CD1c-positive myeloid dendritic cell (primary cell): ENCODE data around the gene UNC5A.

ENCODE experiments used
- DNase-seq: peaks from one replicate; pipeline ENCODE4 v3.0.0-alpha.2; 2016; ENCODE audit errors: extremely low spot score

The UNC5A gene

DNA sequence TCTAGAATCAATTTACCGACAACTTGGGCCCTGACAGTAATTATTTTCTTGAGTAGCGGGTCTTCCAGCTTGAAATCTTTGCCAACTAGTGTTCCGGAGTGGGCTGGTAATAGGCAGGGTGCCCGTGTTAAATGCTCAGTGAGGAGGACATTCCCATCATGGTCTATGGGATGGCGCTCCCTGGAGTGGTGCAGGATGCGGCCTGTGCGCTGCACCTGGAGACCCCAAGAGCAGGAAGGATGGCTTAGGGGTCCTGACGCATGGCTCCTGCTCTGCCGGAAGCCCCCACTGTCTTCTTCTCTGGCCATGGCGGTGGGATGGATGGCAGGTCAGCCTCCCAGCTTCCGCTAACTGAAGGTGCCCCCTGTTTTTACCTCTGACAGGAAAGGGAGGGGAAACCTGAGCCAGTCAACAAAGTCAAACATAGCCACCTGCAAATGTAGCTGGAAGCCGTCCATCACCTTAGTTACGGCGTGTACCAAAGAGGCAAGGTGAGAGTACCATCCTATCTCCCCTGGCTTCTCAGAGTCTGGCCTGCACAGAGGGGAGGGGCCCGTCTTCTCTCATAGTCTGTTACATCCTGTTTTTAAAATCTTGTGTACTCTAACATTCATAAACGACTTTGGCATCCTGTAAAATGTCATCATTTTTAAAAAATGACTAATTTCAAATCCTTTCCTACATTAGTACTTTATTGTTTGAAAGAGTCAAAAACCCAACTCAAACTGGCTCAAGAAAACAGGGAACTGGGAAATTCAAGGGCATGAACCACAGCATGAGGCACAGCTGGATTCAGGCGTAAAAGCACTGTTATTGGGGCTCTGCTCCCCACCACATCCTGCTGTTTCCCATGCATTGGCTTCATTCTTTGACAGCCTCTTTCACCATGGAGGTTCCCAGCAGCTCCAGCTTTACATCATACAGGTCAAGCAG lies 28.5 kb upstream of the UNC5A start:
- DNase-seq, result no peak

DNA sequence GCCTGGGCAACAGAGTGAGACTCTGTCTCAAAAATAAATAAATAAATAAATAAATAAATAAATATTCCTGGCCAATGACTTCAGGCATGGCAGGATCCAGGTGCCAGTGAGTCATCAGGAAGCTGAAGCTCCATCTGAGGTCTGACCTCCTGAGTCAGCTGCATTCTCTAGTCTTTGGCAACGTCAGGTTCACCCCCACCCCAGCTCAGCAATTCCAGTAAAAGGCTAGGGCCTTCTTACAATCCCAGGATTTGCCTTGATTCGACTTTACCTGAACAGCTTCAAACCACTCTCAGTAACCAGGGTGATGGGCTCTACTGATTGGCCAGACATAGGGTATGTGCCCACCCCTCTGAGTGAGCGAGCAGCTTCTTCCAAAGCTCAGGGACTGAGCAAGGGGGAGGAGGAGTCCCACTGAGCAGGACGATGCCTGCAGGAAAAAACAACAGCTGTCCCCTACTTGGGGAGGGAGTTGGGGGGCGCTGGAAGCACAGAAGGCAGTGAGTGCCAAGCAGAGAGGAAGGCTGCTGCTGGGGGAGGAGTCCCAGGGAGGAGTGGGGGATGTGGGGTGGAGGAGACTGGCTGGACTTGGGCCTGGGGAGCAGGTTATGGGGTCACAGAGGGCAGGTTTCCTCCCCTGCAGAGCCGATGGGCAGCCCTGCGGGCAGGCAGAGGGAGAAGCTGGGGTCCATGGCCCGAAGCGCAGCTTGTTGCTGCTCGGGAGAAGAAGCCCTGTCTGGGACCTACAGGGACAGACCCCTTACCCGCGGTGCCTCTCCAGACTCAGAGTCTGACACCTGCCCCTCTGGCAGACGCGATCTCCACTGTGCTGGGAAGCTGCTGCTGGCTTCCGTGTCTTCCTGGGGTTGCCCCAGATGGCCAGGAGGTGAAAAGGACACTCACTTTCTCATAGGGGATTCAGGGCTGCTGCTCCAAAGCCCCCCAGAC lies 25.9 kb upstream of the UNC5A start:
- no peak for DNase-seq

DNA sequence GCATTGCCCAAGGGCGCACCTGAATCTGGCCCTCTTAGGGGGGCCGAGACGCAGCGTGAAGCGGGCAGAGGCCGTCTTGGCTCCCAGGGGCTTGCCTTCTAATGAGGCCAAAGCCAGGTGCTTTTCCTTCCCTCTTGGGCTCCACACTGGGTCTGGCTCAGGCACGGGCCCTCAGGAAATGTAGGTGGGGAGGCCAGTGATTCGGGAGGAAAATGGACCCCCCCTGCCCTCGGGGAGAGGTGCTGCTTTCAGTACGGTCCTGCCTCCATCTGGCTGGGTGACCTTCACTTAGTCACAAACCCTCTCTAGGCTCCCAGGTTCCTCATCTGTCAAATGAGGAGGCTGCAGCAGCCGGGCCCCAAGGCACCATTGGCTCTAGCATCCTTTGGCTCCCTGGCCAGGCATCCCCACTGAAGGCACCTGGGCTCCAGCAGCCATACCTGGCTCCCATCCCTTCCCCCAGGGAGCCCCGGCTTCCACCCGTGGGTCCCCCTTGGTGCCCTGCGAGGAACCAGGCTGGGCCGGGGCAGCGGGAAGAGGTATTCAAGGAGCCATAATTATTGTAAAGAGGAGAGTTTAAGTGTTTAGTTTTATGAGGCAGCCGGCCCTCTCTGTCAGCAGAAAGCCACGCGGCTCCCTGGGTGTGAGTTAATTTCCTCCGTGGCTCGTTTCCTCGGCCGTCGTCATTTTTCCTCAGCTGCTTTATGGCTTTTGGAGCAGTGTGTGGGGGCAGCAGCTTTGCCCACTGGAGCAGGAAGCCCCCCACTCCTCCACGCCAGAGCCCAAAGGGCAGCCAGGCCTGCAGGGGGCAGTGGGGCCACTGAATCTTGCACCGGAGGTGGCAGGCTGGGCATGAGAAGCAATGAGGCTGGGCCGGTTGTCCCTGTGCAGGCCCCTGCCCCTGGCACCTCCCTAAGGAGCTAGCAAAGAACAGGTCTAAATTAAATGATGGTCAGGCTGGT lies 24.9 kb upstream of the UNC5A start:
- no peak for DNase-seq

DNA sequence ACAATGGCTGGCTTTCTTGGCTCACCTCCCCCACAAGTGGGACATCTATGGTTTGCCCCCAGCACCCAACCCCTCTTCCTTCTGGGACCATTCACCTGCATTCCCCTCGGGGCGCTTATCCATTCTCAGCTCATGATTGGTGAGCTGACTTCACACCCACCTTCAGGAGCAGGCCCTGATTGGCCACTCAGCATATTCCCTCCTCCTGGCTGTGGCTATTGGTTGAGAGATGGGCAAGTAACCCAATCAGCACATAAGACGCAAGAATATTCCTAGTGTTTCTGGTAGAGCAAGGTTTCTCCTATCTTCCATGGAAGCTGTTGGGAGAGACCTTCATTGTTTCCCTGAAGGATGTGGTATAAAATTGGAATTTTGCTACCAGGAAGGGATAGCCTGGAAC lies 22.7 kb upstream of the UNC5A start:
- DNase-seq, result no peak

DNA sequence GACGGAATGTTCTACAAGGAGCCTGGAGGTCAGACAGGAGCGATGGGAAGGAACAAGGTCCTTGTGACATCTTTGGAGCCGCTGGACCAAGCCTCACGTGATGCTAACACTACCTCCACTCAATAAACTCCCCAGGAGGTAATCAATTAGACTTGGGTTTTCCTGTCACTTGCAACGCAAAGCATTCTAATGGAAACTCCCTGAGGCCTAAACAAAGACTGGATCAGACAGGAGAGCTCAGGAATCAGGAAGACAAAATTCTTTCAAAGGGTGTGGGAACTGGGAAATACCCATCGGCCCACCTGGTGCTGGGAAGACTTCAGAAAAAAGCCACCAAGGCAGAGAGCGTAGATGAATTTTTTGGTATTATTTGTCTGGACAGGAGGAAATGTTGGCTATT lies 22.3 kb upstream of the UNC5A start:
- DNase-seq, result no peak

DNA sequence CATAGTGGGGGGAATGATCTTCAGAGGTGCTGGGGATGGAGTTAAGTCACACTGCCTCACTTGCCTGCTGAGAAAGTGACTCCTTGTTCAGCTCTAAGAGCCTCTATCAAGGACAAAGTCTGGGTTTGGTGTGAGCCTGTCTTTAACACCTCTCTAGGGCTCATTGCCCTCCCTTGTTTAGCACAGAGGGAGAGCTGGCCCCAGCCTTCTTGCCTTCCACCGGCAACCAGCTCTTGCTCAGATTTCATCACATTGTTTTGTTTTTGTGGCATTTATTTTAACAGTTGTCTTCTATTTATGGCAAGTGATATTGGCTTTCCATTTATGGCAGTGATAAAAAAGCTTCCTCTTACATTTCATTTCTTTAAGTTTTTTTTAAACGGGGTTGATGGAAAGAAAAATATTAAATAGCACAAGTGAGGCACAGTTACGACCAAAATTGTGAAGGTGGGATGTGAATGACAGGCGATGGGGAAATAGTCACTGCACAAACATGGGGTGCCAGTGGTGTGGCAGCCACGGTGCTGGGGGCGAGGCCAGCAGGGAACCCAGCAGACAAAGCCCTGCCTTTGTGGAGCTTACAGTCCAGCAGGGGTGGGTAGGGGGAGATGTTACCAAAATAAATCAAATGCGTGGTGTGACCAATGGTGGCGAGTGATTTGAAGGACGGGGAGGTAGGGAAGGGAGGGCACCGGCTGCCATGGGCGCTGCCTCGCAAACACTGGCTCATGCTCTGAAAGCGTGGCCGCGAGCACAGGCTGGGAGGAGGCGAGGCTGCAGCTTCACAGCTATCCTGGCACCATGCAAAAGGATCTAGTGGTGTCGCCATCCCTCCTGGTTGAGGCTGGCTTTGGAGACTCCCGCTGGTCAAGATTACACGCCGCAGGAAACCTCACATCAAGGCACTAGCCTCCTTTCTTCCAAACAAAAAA lies 21.2 kb upstream of the UNC5A start:
- no peak for DNase-seq

DNA sequence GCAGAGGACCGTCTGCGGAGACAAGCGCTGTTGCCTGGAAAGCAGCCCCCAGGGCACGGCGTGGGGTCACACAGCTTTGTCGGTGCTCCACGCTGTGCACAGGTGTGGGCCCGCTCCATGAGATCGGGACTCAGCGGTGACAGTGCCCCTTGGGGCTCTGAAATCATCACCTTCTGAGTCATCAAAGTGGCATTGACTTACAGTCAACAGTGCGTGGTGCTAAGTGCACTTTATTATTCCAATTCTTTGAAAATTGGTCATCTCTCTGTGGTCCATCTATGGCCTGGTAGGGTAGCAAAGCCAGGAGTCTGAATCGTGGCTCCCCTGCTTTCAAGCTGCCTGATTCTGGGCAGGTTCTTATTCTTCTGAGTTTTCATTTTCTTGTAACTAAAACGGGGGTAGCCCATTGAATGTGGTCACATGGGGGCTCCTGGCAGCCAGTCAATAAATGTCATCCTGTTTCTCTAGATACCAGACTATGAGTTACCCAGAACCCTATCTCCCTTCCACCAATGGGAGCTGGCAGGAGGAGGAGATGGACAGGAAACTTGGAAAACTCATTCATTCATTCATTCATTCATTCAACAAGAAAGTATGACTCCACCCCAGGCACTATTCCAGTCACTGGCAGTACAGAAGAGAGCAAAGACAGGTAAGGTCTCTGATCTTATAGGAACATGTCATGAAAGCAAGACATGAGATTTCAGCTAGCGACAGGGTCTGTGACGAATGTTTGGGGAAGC lies 20.3 kb upstream of the UNC5A start:
- no peak for DNase-seq

DNA sequence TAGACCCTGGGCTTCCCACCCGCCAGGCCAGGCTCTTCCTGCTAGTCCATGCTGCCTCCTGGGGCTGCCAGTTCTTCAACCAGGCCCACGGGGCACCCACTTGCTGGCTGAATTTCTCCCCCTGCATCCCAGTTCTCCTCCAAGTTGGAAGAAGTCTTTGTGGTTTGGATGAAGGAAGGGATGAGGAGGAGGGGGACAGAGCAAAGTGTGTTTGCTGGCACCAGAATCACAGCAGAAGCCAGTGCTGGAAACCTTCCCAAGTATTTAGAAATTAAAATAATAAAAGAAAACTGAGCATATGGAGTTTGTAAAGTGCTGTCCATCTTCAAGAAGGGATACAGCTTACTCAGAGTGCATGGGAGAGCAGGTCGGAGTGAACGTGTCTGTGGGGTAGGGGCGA lies 19.4 kb upstream of the UNC5A start:
- DNase-seq, result no peak

DNA sequence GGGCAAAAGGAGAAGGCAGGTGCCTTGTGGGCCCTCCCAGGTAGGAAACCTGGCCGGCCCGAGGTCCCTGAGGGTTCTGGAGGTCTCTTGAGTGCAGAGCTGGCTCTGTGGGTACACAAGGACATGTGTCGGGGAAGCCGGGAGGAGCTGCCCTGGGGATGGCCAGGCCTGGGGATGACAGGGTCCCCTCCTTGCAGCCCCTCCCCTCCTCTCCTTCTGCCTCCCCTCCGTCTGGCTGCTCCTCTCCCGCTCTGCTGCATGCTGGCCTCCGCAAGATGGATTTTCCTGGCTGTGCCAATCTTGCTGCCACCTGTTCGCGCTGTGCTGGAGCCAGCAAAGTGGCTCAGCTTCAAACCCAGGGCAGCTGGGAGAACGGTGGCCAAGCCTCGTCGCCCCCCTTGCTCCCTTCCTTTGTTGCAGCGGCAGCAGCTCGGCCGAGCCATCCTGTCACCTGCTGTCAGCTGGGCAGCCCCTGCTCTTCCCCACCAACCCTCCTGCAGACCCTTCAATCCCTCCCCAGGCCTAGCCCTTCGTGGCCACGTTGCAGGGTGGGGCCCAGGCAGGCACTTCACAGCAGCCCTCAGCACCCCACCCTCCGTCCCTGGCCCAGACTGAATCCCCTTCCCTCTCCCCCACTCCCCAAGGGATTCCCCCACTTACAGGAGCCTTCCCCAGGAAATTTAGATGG lies 17.6 kb upstream of the UNC5A start:
- DNase-seq, result no peak

DNA sequence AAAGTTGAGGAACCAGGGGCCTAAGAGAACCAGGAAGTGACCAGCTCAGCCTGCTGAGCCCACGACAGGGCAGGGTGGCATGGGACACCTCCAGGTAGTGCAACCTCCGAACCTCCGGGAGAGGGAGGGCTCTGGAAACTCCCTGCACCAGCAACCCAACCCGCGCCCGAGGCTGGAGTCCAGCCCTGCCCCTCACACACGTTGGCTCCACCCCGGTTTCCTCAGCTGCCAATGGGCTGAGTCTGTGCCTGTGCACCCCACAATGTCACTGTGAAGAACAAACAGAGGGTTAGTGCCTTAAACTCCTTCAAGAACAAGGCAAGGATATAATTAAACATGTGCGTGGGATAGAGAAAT lies 17.0 kb upstream of the UNC5A start:
- DNase-seq, result no peak

DNA sequence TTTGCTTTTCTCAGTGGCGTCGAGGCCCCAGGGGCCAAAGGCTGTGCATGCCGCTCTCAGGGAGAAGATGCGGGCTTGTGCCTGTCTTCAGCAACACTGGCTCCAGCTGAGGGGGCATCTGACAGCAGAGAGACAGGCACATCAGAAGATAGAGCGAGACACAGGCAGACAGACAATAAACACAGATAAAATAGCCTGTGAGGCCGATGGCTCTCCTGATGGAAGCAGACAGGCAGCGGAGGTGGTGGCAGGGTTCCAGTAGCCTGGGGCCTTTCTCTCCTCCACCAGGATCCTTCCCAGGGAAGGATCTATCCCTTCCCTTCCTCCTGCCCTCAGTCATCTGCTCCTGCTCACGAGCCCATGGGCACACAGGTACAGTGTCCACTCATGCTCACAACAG lies 16.6 kb upstream of the UNC5A start:
- DNase-seq, result no peak

DNA sequence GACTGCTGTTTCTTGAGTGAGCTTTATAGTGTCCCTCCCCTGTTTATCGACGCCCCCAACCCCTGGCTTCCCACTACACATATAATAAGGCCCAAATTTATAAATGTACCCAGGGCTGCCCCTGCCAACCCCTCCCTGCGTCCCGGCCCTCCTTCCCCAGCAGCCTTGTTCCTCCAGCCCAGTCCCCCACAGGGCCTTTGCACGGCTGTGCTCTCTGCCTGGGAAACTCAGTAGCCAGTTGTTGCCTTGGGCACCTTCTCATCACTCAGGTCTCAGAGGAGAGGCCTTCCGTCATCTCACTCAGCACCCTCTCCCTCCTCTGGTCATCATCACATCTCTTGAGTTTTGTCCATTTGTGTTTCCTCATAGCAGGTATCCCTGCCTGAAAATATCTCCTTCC lies 15.8 kb upstream of the UNC5A start:
- no peak for DNase-seq

DNA sequence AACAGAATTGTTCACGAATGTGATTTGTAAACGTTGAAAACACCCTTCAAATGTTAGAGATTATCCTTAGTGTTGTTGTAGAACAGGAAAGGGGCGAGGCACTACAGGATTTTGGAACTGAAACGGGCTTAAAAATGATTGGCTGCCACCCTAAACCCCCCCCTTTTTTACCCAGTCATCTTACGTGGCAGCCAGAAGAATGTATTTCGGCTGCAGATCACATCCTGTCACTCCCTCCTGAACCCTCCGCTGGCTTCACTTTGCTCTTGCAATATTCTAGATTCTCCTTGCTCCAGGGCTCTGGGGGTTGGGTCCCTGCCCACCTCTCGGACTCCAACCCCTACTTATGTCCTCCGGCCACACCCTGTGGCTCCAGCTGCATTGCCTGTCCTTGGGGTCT lies 13.9 kb upstream of the UNC5A start:
- DNase-seq, result no peak

DNA sequence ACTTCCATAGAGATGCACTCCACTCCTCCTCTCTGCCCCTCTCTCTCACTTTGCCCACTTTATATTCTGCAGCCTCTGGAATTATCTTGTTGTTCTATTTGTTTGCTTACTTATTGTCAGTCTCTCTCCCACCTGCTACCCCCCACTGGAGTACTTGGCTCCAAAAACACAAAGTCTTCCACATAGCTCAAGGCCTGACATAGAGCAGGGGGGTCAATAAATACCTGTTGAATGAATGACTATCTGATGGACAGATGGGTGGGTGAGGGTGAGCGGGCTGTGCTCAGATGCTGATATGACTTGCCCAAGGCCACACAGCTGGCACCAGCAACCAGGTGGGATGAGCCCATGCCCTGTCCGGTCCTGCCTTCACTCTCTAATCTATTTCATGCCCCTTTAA lies 13.4 kb upstream of the UNC5A start:
- DNase-seq, result no peak

DNA sequence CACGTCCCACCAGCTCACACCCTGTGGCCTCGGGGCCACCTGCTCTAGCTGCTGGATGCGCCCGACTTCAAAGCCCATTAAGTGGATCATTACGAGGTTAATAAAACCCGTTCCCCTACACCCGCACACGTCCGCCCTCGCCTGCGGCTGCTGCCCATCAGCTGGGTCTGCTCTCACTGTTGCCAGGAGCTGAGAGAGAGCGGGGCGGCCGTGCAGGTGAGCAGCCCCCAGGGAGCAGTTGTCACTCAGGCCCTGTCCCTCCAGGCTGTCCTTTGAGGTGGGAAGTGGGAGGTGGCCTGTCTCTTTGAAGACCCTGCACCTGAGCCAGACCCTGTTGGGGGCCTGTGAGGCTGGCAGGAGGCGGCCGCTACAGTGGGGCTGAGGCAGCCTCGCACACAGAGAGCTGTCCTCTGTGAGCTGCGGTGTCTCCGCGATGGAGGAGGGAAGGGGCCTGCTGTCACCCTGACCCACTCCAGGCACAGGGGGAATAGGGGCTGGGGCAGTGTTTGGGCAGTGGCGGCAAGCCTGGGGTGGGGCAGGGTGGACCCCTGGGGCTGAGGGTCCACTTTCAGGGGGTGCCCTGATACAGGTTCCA lies 12.8 kb upstream of the UNC5A start:
- DNase-seq, result no peak

DNA sequence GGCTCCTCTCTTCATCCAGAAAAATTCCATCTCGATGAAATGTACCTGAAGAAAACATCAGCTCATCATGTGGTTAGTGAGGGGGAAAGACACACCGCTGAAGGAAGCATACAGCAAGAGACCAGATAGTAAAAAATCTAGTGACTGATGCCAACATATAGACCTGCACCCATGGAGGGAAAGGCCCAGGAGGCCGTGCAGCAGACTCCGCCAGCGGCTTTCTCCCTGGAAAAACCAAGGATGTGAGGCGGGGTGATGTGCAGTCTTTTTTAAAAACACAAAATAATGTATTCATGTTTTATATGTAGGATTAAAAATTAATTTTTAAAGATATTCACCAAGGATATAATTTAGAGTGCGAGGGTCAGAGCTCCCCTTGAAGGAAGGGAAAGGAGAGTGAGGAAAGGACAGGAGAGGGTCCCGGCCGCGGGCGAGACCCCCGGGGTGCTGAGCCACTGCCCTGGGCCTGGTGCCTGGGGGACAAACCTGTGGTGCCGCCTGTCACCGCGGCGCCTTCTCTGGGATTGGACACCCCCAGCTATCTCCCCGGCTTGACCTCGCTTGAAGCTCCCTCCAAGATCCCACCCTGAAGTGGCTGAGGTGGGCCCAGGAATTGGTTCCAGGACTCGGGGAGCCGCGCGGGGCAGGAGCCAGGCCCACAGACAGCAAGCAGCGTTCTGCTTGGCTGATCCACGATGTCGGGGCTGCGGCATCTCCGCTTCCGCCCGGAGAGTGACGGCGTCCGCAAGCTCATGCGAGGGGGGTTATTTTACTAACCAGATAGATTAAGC lies 12.1 kb upstream of the UNC5A start:
- DNase-seq, result no peak

DNA sequence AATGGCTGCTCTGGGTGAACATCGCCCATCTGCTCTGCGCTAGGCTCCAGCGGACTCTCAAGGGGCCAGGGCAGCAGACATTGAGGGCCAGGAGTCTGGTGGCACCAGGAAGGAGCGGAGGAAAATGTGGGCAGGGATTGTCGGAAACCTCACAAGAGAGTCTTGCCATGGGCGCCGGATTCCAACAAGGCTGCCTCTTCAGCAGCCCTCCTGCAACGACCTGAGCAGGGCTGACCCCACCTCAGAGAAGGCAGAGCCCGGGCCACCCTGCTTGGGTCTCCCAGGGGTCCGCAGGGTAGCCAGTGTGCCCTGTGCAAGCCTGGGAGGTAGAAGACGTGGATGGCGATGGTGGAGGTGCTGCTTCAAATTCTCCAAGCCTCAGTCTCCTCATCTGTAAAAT lies 11.4 kb upstream of the UNC5A start:
- DNase-seq, result no peak

DNA sequence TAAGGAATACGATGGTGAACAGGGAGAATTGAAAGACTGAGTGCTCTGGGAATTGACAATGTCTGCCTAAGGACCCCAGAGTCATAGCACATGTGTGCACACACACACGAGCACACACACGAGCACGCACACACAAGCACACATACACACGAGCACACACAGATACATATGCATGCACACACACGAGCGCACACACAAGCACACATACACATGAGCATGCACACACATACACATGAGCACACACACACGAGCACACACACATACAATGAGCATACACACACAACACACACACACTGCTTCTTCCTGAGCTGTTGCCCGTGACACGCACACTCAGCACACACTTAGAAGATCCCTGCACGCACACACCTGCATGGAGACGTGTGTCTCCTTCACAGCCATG lies 10.9 kb upstream of the UNC5A start:
- DNase-seq, result no peak
